ENCODE data around the gene PPP2R5A. TPM values are rescaled to one million over a fixed set of nuclear protein-coding genes. Genes with fewer than 3 reads are reported as not detected.

The PPP2R5A gene
- polyA plus RNA-seq, 1 of the 3 experiments (the other 2 are of a cell fraction), result 5.4 TPM

DNA sequence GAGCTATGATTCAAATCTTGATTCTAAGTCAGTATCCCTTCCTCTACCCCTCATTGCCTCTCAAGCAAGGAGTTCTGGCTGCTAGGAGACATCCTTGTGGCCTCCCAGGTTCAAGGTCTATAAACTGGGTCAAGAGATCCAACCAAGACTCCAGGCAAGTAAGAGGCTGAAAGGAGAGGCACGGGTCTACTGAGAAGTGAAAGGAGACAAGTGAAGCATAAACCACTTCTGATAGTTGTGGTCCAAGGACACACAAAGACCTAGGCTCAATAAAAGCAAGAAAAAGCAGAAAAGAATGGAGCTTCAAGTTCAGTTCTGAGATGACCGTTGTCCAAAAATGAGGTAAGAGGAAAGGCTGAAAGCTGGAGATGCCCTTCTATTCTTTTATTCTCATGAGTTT lies 17.8 kb upstream of the PPP2R5A start:
- CTCF ChIA-PET, result interaction anchor here (1.2 to 2.1 kb wide), 3 partner anchors 197 to 212 kb away, joined by 3 to 7 read pairs (median 4); no protein-coding TSS in a partner anchor
- no peaks in the 10 kb centered on the region for H3K27me3 ChIP-seq (ENCODE audit: insufficient read depth)
- no peak overlapping the region for H2AFZ ChIP-seq (ENCODE audit: low read depth)
- no peaks in the 10 kb centered on the region for H4K20me1 ChIP-seq (ENCODE audit: insufficient read depth)
- TF ChIP-seq EZH2phosphoT487 (IDR thresholded peaks at IDR 0.05; ENCODE audit: borderline replicate concordance, low read depth), result no peak
- no peak for TF ChIP-seq RXRA (IDR thresholded peaks at IDR 0.05; ENCODE audit: borderline replicate concordance, low read depth)
- TF ChIP-seq TEAD4 (IDR thresholded peaks at IDR 0.05; ENCODE audit: borderline replicate concordance, insufficient read depth), result no peak
- TF ChIP-seq, protein P1, sequence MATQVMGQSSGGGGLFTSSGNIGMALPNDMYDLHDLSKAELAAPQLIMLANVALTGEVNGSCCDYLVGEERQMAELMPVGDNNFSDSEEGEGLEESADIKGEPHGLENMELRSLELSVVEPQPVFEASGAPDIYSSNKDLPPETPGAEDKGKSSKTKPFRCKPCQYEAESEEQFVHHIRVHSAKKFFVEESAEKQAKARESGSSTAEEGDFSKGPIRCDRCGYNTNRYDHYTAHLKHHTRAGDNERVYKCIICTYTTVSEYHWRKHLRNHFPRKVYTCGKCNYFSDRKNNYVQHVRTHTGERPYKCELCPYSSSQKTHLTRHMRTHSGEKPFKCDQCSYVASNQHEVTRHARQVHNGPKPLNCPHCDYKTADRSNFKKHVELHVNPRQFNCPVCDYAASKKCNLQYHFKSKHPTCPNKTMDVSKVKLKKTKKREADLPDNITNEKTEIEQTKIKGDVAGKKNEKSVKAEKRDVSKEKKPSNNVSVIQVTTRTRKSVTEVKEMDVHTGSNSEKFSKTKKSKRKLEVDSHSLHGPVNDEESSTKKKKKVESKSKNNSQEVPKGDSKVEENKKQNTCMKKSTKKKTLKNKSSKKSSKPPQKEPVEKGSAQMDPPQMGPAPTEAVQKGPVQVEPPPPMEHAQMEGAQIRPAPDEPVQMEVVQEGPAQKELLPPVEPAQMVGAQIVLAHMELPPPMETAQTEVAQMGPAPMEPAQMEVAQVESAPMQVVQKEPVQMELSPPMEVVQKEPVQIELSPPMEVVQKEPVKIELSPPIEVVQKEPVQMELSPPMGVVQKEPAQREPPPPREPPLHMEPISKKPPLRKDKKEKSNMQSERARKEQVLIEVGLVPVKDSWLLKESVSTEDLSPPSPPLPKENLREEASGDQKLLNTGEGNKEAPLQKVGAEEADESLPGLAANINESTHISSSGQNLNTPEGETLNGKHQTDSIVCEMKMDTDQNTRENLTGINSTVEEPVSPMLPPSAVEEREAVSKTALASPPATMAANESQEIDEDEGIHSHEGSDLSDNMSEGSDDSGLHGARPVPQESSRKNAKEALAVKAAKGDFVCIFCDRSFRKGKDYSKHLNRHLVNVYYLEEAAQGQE (IDR thresholded peaks at IDR 0.05; ENCODE audit: low read depth, low read length), result no peak
- no peak for TF ChIP-seq RAD21 (IDR thresholded peaks at IDR 0.05; ENCODE audit: low read length)
- no peak for TF ChIP-seq MXI1 (IDR thresholded peaks at IDR 0.05; ENCODE audit: low read depth, low read length)
- TF ChIP-seq, protein P2, sequence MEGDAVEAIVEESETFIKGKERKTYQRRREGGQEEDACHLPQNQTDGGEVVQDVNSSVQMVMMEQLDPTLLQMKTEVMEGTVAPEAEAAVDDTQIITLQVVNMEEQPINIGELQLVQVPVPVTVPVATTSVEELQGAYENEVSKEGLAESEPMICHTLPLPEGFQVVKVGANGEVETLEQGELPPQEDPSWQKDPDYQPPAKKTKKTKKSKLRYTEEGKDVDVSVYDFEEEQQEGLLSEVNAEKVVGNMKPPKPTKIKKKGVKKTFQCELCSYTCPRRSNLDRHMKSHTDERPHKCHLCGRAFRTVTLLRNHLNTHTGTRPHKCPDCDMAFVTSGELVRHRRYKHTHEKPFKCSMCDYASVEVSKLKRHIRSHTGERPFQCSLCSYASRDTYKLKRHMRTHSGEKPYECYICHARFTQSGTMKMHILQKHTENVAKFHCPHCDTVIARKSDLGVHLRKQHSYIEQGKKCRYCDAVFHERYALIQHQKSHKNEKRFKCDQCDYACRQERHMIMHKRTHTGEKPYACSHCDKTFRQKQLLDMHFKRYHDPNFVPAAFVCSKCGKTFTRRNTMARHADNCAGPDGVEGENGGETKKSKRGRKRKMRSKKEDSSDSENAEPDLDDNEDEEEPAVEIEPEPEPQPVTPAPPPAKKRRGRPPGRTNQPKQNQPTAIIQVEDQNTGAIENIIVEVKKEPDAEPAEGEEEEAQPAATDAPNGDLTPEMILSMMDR (IDR thresholded peaks at IDR 0.05), result no peak
- TF ChIP-seq, protein P3, sequence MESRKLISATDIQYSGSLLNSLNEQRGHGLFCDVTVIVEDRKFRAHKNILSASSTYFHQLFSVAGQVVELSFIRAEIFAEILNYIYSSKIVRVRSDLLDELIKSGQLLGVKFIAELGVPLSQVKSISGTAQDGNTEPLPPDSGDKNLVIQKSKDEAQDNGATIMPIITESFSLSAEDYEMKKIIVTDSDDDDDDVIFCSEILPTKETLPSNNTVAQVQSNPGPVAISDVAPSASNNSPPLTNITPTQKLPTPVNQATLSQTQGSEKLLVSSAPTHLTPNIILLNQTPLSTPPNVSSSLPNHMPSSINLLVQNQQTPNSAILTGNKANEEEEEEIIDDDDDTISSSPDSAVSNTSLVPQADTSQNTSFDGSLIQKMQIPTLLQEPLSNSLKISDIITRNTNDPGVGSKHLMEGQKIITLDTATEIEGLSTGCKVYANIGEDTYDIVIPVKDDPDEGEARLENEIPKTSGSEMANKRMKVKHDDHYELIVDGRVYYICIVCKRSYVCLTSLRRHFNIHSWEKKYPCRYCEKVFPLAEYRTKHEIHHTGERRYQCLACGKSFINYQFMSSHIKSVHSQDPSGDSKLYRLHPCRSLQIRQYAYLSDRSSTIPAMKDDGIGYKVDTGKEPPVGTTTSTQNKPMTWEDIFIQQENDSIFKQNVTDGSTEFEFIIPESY (IDR thresholded peaks at IDR 0.05; ENCODE audit: borderline replicate concordance, low read depth), result no peak
- no peak for TF ChIP-seq ELF1 (IDR thresholded peaks at IDR 0.05)
- TF ChIP-seq, protein P4, sequence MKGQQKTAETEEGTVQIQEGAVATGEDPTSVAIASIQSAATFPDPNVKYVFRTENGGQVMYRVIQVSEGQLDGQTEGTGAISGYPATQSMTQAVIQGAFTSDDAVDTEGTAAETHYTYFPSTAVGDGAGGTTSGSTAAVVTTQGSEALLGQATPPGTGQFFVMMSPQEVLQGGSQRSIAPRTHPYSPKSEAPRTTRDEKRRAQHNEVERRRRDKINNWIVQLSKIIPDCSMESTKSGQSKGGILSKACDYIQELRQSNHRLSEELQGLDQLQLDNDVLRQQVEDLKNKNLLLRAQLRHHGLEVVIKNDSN (IDR thresholded peaks at IDR 0.05; ENCODE audit: borderline replicate concordance, low read depth), result no peak
- no peak for TF ChIP-seq FOSL2 (IDR thresholded peaks at IDR 0.05; ENCODE audit: borderline replicate concordance, low read depth)
- TF ChIP-seq, protein P5, sequence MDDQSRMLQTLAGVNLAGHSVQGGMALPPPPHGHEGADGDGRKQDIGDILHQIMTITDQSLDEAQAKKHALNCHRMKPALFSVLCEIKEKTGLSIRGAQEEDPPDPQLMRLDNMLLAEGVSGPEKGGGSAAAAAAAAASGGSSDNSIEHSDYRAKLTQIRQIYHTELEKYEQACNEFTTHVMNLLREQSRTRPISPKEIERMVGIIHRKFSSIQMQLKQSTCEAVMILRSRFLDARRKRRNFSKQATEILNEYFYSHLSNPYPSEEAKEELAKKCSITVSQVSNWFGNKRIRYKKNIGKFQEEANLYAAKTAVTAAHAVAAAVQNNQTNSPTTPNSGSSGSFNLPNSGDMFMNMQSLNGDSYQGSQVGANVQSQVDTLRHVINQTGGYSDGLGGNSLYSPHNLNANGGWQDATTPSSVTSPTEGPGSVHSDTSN (IDR thresholded peaks at IDR 0.05), result no peak
- TF ChIP-seq GABPA (IDR thresholded peaks at IDR 0.05; ENCODE audit: low read depth), result no peak
- TF ChIP-seq YY1 (IDR thresholded peaks at IDR 0.05; ENCODE audit: low read depth), result no peak
- TF ChIP-seq TAF1 (IDR thresholded peaks at IDR 0.05; ENCODE audit: borderline replicate concordance, low read depth, low read length), result no peak
- TF ChIP-seq EP300 (IDR thresholded peaks at IDR 0.05; ENCODE audit: borderline replicate concordance in 1 of 2, low read depth in 1 of 2, low read length in 1 of 2), result no peak
- no peak overlapping the region for H3K27ac ChIP-seq (ENCODE audit: low read depth in 2 of 2, low read length in 1 of 2)
- H3K9ac ChIP-seq, result no peak overlapping the region
- no peak for DNase-seq
- no peaks in the 10 kb centered on the region for H3F3A ChIP-seq (replicated peaks; ENCODE audit: insufficient read depth)
- H3K36me3 ChIP-seq (replicated peaks in 1 of 2; ENCODE audit: control insufficient read depth in 1 of 2, insufficient read depth in 2 of 2, low read length in 1 of 2), result no peaks in the 10 kb centered on the region
- no peak overlapping the region for H3K4me2 ChIP-seq
- no peaks in the 10 kb centered on the region for H3K79me2 ChIP-seq (ENCODE audit: insufficient read depth)
- H3K9me3 ChIP-seq, result no peaks in the 10 kb centered on the region
- H3K4me1 ChIP-seq (ENCODE audit: control insufficient read depth in 1 of 2, insufficient read depth in 2 of 2, low read depth in 1 of 2, low read length in 1 of 2), result no peaks in the 10 kb centered on the region
- no peak overlapping the region for H3K4me3 ChIP-seq (ENCODE audit: low read depth in 2 of 2, low read length in 1 of 2)
- no peaks in the 10 kb centered on the region for H3K9me2 ChIP-seq
- 14% methylated on average over 2 of the region's 2 CpGs for WGBS (ENCODE audit: low lambda C conversion rate)
- POLR2A ChIA-PET, result interaction anchor here (0.6 kb wide), 1 partner anchor 76 kb away, joined by 3 read pairs; no protein-coding TSS in a partner anchor
